Ishikawa (cell line): ENCODE measurements around the gene COX8A.

Experiments
- CEBPB ChIP-seq: IDR thresholded peaks from 2 replicates; pipeline ENCODE4 v1.6.1; 2012
- CREB1 ChIP-seq: IDR thresholded peaks from 2 replicates; pipeline ENCODE4 v1.6.1; 2012; ENCODE audit warnings: low read depth
- EGR1 ChIP-seq: IDR thresholded peaks from 2 replicates; pipeline ENCODE4 v1.6.1; 2012
- EP300 ChIP-seq: IDR thresholded peaks from 2 replicates; pipeline ENCODE4 v1.6.1; 2012; ENCODE audit warnings: borderline replicate concordance
- FOXM1 ChIP-seq: IDR thresholded peaks from 2 replicates; pipeline ENCODE4 v1.6.1; 2012; ENCODE audit warnings: low read depth, borderline replicate concordance
- MAX ChIP-seq: IDR thresholded peaks from 2 replicates; pipeline ENCODE4 v1.6.1; 2012
- NFIC ChIP-seq: IDR thresholded peaks from 2 replicates; pipeline ENCODE4 v1.6.1; 2012
- RAD21 ChIP-seq: IDR thresholded peaks from 2 replicates; pipeline ENCODE4 v1.6.1; 2012; ENCODE audit warnings: low read depth
- REST ChIP-seq: IDR thresholded peaks from 2 replicates; pipeline ENCODE4 v1.6.1; 2012; ENCODE audit warnings: low read depth, mild to moderate bottlenecking
- TAF1 ChIP-seq: IDR thresholded peaks from 2 replicates; pipeline ENCODE4 v1.6.1; 2012; ENCODE audit warnings: low read depth, mild to moderate bottlenecking
- TCF12 ChIP-seq: IDR thresholded peaks from 2 replicates; pipeline ENCODE4 v1.6.1; 2012; ENCODE audit warnings: low read depth
- TEAD4 ChIP-seq: IDR thresholded peaks from 2 replicates; pipeline ENCODE4 v1.6.1; 2012
- USF1 ChIP-seq: IDR thresholded peaks from 2 replicates; pipeline ENCODE4 v1.6.1; 2012
- YY1 ChIP-seq: IDR thresholded peaks from 2 replicates; pipeline ENCODE4 v1.6.1; 2012; ENCODE audit warnings: low read depth
- ZBTB7A ChIP-seq: IDR thresholded peaks from 2 replicates; pipeline ENCODE4 v1.6.1; 2012; ENCODE audit warnings: low read depth

COX8A gene

GRCh38 chr11:64025205-64025604 lies 50.8 kb downstream of the COX8A start:
- TF ChIP-seq MAX (no peak), FOXM1 (no peak), EP300 (no peak), TAF1 (no peak), REST (no peak), TCF12 (no peak), CREB1 (no peak), CEBPB (no peak), EGR1 (no peak), RAD21 (no peak), ZBTB7A (no peak), TEAD4 (no peak), USF1 (no peak), NFIC (no peak), YY1 (no peak)
